DMS53 treated with DMSO at 0.1 percent for 48 hours (cell line): Measurements from ENCODE around the gene SLC5A5.
"Not testable (repeated sequence)": the region's sequence is repeated elsewhere in the genome, so short reads cannot be mapped to it uniquely, and the experiment has no call there.

Experiments used
- DNase-seq: peaks from one replicate; lab custom pipeline; 2025; ENCODE audit not compliant: unreplicated experiment; lab: John Stamatoyannopoulos, UW

The SLC5A5 gene

DNA sequence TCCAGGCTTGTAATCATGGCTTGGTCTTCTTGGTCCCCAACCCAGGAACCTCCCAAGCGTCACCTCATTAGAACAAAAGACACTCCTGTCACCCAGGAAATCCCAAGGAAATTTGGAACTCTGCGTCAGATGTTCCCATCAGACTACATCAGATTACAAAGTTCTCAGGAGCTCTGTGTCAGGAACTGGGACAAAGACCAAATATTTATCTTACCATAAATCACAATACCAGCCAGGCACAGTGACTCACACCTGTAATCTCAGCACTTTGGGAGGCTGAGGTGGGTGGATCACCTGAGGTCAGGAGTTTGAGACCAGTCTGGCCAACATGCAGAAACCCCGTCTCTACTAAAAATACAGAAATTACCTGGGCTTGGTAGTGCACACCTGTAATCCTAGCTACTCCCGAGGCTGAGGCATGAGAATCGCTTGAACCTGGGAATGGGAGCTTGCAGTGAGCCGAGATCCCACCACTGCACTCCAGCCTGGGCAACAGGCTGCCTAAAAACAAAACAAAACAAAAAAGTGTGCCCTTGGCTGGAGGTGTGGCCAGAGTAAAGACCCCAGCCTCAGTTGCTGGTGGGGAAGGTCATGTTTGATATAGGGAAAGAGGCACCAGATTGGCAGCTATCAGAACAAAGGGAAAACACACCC, 44.3 kb downstream of the SLC5A5 start:
- peak; percentile 16 for DNase-seq

DNA sequence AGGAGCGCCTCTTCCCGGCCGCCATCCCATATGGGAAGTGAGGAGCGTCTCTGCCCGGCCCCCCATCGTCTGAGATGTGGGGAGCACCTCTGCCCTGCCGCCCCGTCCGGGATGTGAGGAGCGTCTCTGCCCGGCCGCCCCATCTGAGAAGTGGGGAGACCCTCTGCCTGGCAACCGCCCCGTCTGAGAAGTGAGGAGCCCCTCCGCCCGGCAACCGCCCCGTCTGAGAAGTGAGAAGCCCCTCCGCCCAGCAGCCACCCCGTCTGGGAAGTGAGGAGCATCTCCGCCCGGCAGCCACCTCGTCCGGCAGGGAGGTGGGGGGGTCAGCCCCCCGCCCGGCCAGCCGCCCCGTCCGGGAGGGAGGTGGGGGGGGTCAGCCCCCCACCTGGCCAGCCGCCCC, 46.4 kb downstream of the SLC5A5 start:
- not testable (repeated sequence) for DNase-seq

DNA sequence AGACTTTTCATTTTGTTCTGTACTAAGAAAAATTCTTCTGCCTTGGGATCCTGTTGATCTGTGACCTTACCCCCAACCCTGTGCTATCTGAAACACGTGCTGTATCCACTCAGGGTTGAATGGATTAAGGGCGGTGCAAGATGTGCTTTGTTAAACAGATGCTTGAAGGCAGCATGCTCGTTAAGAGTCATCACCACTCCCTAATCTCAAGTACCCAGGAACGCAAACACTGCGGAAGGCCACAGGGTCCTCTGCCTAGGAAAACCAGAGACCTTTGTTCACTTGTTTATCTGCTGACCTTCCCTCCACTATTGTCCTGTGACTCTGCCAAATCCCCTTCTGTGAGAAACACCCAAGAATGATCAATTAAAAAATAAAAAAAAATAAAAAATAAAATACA, 47.4 kb downstream of the SLC5A5 start:
- not testable (repeated sequence) for DNase-seq

DNA sequence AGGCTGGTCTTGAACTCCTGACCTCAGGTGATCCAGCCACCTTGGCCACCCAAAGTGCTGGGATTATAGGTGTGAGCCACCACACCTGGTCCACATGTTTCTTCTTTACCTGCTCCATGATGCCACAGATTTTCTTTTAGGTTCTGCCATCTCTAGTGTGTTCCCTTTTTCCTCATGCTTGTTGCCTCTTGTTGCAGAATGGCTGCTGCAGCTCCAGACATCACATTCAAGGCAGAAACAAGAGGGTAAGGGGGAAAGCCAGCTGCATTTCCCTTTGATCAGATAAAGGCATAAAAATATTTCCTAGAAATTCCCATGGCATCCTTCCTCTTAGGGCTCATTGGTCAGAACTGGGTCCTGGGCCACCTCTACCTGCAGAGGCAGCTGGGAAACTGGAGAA, 48.8 kb downstream of the SLC5A5 start:
- no peak for DNase-seq

GRCh38 chr19:17922138-17922537, 50.4 kb downstream of the SLC5A5 start:
- DNase-seq, result no peak

GRCh38 chr19:17926044-17926443, 54.3 kb downstream of the SLC5A5 start:
- no peak for DNase-seq

DNA sequence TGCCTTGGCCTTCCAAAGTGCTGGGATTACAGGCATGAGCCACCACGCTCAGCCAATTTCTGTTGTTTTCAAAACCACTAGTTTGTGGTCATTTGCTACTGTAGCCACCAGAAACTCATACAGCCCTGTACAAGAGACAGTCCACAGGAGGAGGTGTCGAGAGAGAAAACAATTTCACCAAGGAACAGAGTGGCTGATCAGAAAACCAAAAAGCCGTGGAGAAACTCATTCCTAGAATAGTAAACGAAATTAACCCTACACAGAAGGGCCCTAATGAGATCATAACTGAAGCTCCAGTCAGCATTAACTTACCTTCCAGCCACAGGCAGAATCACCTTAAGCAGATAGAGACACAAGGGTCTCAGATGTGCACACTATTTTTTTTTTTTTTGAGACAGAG, 57.3 kb downstream of the SLC5A5 start:
- DNase-seq, result no peak

DNA sequence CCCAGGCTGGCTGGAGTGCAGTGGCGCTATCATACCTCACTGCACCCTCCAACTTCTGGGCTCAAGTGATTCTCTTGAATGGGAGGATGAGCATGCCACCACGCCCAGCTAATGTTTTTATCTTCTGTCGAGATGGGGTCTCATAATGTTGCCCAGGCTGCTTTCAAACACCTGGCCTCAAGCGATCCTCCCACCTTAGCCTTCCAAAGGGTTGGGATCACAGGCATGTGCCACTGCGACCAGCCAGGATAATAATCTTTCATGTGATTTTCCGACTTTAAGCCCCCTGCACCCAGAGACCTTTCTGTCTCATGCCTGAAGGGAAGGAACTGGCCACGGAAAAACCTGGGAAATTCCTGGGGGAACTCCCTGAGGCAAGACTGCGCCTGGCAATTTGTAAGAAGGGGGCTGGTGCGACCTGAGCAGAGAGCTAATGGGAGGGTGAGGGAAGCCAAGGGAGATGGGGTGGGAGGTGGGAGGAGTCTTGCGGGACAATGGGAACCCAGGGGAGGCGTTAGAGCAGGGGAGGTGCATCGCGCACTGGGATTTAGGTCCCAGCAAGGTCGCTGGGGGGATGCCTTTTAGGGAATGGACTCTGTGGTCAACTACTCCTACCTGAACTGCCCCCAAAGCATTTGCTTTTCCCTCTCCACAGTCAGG, 59.9 kb downstream of the SLC5A5 start:
- no peak for DNase-seq

DNA sequence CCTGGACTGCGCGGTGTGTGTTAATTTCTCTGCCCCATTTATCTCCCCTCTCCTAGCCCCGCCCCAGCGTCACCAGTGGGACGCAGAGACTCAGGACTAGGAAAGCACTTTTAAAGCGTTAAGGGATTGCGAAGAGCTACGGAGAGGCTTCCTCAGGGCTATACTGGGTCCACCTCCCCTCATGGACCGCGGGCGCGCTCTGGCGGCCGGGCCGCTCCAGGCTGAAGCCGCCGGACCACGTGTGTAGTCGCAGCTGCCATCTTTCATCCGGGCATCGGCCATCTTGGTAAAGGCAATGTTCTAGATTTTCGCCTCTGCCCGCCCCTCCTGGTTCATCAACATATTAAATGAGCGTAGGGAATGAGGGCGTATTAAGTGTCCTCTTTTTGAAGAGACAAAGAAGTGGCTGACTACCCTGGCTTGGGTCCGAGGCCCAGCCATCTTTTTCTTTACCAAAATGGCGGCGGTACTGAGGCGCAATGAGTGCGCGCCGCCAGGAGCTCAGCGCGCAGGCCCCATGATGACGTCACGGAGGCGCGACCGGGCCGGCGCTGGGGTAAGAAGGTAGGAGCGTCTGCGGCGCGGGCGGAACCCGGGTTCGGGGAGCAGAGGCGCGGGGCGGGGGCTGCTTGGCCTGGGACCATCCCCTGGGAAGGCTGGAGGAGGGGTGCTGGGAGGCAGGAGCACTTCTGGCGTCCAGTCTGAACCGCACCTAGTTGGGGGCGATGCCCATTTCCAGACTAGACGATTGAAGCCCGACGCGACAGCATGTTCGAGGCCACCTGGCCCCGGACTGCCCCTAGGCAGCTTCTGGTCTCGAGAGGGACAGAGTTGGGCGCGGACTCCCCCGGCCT, 61.0 kb downstream of the SLC5A5 start, which contains the start of gene CCDC124:
TSS of gene CCDC124 (plus strand) at position 531 of the 854 bp plus-strand sequence. CDS start 3,406 bp downstream, outside the sequence.
- peak; percentile 85 for DNase-seq

DNA sequence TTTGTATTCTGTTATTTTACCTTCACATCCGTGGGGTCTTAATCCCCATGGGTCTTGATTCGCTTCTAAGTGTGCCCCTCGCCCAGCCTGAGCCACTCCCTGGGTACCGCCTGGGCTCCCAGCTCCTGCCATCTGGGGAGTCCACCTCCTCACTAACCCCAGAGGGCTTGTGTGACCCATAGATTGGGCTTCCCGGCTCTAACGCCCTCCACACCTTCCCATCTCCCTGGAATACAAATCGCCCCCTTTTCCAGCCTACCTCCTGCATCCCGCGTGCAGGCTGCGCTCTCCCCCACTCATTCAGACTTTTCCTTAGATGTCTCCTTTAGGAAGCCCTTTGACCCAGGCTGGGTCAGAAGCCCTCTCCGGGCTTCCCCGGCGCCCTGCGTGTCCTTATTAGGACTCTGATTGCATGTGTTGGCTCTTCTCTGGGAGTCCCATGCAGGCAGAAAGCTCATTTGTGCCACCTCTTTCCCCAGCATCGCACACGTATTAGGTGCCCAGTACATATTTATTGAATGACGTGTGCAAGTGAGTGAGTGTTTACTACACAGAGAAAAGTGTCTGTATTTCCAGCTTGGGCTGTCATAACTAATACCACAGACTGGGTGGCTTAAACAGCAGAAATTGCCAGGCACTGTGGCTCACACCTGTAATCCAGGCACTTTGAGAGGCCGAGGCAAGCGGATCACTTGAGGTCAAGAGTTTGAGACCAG, 61.8 kb downstream of the SLC5A5 start:
- DNase-seq, result peak; percentile 51

- no peak for DNase-seq
Measured at GRCh38 chr19:17936379-17936778, 64.6 kb downstream of the SLC5A5 start.

DNA sequence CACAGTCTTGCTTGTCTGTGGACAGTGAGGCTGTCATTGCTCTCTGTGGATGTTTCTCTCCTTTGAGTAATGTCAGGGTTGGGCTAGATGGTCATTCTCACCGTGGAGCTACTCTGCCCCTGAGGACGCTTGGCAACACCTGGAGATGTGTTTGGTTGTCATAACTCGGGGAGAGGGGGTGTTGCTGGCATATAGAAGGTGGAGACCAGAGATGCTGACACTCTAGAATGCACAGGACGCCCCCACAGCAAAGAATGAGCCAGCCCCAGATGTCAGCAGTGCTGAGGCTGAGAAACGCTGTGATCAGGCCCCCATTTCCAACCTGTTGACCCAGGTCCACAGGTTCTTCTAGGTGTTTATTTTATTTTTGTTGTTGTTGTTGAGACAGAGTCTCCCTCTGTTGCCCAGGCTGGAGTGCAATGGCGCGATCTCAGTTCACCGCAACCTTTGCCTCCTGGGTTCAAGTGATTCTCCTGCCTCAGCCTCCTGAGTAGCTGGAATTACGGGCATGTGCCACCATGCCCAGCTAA, 65.7 kb downstream of the SLC5A5 start:
- no peak for DNase-seq

- DNase-seq, result peak; percentile 17
Measured at GRCh38 chr19:17938092-17938845, 66.5 kb downstream of the SLC5A5 start.

GRCh38 chr19:17942181-17942580, 70.4 kb downstream of the SLC5A5 start:
- no peak for DNase-seq

- no peak for DNase-seq
Measured at GRCh38 chr19:17942582-17943273, 71.0 kb downstream of the SLC5A5 start.

GRCh38 chr19:17943274-17944221, 71.8 kb downstream of the SLC5A5 start:
- DNase-seq, result no peak

- DNase-seq, result no peak
Measured at GRCh38 chr19:17944301-17944700, 72.6 kb downstream of the SLC5A5 start.
